GM10266 (cell line): ENCODE results near the gene CCDC124.
"Not testable (repeated sequence)": the region's sequence is repeated elsewhere in the genome, so short reads cannot be mapped to it uniquely, and the experiment has no call there.

ENCODE experiments used
- DNase-seq: peaks from one replicate; pipeline ENCODE4 v3.0.0; 2012; ENCODE audit errors: extremely low spot score
- TF ChIP-seq, protein P1 (sequence below): IDR thresholded peaks from 2 replicates; pipeline ENCODE4 v1.5.1; 2012; ENCODE audit warnings: mild to moderate bottlenecking, low read depth; ENCODE audit not compliant: control insufficient read depth, insufficient read depth; ENCODE audit errors: missing control alignments

The CCDC124 gene

DNA sequence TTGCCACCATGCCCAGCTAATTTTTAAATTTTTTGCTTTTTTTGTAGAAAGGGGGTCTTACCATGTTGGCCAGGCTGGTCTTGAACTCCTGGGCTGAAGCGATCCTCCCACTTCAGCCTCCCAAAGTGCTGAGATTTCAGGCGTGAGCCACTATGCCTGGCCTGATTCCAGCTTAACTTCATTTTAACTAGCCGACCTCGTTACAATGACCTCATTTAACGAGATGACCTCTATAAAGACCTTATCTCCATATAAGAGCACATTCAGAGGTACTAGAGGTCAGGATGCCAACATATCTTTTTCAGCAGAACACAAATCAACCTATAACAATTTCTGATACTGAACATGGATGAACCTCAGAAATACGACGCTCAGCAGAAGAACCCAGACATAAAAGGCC lies 44.7 kb downstream of the CCDC124 start:
- TF ChIP-seq, protein P1, sequence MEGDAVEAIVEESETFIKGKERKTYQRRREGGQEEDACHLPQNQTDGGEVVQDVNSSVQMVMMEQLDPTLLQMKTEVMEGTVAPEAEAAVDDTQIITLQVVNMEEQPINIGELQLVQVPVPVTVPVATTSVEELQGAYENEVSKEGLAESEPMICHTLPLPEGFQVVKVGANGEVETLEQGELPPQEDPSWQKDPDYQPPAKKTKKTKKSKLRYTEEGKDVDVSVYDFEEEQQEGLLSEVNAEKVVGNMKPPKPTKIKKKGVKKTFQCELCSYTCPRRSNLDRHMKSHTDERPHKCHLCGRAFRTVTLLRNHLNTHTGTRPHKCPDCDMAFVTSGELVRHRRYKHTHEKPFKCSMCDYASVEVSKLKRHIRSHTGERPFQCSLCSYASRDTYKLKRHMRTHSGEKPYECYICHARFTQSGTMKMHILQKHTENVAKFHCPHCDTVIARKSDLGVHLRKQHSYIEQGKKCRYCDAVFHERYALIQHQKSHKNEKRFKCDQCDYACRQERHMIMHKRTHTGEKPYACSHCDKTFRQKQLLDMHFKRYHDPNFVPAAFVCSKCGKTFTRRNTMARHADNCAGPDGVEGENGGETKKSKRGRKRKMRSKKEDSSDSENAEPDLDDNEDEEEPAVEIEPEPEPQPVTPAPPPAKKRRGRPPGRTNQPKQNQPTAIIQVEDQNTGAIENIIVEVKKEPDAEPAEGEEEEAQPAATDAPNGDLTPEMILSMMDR, result no peak
- no peak for DNase-seq

- no peak for DNase-seq
- TF ChIP-seq, protein P1, result no peak
These were observed 48.8 kb downstream of the CCDC124 start for GRCh38 chr19:17981611-17982010.

- TF ChIP-seq, protein P1, result no peak
- DNase-seq, result no peak
These were observed 49.6 kb downstream of the CCDC124 start for GRCh38 chr19:17982430-17982829.

DNA sequence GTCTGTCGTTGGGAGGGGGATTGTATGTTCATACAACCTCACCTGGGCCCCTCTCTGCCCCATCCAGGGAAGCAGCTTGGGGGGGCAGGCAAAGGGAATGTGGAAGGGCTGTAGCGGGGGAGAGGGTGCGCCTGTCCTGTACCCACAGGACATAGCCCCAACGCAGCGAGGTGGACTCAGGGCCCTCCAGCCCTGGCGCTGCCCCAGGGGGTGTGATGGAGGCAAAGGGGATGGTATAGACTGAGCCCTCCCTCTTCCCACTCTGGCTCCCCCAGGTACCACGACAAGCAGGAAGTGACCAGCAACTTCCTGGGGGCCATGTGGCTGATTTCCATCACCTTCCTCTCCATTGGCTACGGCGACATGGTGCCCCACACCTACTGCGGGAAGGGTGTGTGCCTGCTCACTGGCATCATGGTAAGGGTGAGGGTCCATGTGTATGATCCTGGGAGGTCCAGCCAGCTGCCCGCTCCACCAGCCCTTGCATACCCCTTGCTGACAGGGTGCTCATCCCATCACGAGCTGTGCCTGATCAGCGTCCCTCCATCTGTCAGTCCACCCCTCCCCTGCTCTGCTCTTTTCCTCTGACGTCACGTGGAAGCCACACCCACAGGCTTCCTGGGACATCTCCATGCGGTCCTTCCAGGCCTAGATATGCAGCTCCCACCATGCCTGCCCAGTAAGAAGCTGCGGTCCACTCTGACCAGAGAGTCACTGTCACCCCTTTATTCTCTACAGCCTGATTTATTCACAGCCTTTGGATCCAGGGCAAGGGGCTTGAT lies 52.4 kb downstream of the CCDC124 start:
- no peak for DNase-seq
- TF ChIP-seq, protein P1, result no peak

DNA sequence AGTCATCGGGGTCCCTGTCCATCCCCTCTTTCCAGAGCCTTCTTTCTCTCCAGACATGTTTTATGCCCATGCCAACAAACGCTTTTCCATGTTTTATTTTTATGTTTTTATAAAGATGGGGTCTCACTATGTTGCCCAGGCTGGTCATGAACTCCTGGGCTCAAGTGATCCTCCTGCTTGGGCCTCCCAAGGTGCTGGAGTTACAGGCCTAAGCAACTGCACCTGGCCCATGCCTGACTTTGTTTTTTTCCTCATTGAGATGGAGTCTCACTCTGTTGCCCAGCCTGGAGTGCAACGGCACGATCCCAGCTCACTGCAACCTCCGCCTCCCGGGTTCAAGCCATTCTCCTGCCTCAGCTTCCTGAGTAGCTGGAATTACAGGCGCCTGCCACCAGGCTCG lies 53.8 kb downstream of the CCDC124 start:
- not testable (repeated sequence) for DNase-seq

DNA sequence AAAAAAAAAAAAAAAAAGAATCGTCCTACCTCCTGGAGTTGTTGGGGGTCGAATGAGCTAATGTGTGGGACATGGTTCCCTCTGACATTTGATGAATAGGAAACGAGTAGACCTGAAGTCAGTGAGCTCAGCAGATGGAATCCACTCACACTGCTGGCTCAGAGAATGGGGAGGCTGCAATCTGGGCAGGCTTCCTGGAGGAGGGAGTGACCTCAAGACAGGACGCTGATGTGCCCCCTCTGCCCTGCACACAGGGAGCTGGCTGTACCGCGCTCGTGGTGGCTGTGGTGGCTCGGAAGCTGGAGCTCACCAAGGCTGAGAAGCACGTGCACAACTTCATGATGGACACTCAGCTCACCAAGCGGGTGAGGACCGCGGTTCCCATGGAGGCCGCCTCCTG lies 55.3 kb downstream of the CCDC124 start:
- TF ChIP-seq, protein P1, result no peak
- no peak for DNase-seq

DNA sequence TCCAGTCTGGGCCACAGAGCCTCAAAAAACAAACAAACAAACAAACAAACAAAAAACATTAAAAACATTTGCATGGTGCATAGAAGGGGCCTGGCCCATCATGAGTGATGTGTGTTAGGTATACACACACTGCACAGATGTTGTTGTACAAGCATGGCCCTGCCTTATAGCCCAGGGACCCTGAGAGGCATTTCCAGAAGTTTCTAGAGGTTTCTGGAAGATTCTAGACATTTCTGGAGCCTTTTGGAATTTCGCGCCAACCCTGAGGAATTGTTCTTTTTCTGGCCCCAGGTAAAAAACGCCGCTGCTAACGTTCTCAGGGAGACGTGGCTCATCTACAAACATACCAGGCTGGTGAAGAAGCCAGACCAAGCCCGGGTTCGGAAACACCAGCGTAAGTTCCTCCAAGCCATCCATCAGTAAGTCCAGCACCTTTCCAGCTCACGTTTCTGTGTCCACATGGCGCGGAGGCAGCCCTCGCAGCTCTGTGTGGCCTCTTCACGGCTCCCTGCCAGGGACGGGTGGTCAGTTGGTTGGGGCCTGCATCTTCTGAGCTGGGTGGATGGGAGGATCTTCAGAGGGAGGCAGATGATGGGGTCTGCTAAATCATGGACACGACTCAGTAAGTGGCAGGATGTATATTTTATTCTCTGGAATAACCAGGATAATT lies 56.7 kb downstream of the CCDC124 start:
- DNase-seq, result no peak
- TF ChIP-seq, protein P1, result no peak
